Activated CD4-positive, alpha-beta T cell treated with anti-CD3 and anti-CD28 coated beads, Interleukin-2, Interleukin-6, amounts not matched to agents 100 ng/mL and 50 ng/mL, durations not matched to agents 16 hours and 8 hours (primary cell): Measurements from ENCODE around the gene RALB.
"Not testable (repeated sequence)": the region's sequence is repeated elsewhere in the genome, so short reads cannot be mapped to it uniquely, and the experiment has no call there.

Experiments used
- DNase-seq: peaks from one replicate; pipeline ENCODE4 v3.0.0-alpha.2; 2020

RALB gene

GRCh38 chr2:120299561-120299960, 46.9 kb downstream of the RALB start:
- no peak for DNase-seq

GRCh38 chr2:120300385-120300784, 47.7 kb downstream of the RALB start:
- no peak for DNase-seq

- DNase-seq: no peak
These were observed 48.6 kb downstream of the RALB start for GRCh38 chr2:120301284-120301683.

- no peak for DNase-seq
These were observed 49.6 kb downstream of the RALB start for GRCh38 chr2:120302301-120302700.

- DNase-seq: no peak
These were observed 50.5 kb downstream of the RALB start for GRCh38 chr2:120303177-120303576.

GRCh38 chr2:120305296-120305695, 52.6 kb downstream of the RALB start:
- no peak for DNase-seq

- no peak for DNase-seq
These were observed 53.4 kb downstream of the RALB start for GRCh38 chr2:120305937-120306490.

GRCh38 chr2:120307482-120307881, 54.8 kb downstream of the RALB start:
- DNase-seq: no peak

GRCh38 chr2:120308038-120308910, 55.6 kb downstream of the RALB start:
- no peak for DNase-seq

GRCh38 chr2:120310136-120310535, 57.5 kb downstream of the RALB start:
- DNase-seq: no peak

- not testable (repeated sequence) for DNase-seq
These were observed 58.2 kb downstream of the RALB start for GRCh38 chr2:120310841-120311240.

GRCh38 chr2:120312076-120312475, 59.4 kb downstream of the RALB start:
- DNase-seq: no peak

- peak; percentile 85 for DNase-seq
These were observed 60.4 kb downstream of the RALB start for GRCh38 chr2:120312860-120313694.

GRCh38 chr2:120313695-120314615, 61.3 kb downstream of the RALB start:
- no peak for DNase-seq

- peak; percentile 18 for DNase-seq
These were observed 62.2 kb downstream of the RALB start for GRCh38 chr2:120314690-120315366.

GRCh38 chr2:120315367-120316033, 62.8 kb downstream of the RALB start:
- no peak for DNase-seq

GRCh38 chr2:120316071-120316470, 63.4 kb downstream of the RALB start:
- no peak for DNase-seq

GRCh38 chr2:120316528-120317179, 64.0 kb downstream of the RALB start:
- no peak for DNase-seq

- no peak for DNase-seq
These were observed 64.5 kb downstream of the RALB start for GRCh38 chr2:120317180-120317533.

- no peak for DNase-seq
These were observed 65.3 kb downstream of the RALB start for GRCh38 chr2:120317916-120318315.

- DNase-seq: no peak
These were observed 66.0 kb downstream of the RALB start for GRCh38 chr2:120318626-120319025.
